Medulla oblongata (tissue), 1 donor: ENCODE results near the gene ZNF385D.
A peak's percentile ranks its signal among the peaks of the same experiment; 100 is the strongest.
"Not testable (repeated sequence)": the region's sequence is repeated elsewhere in the genome, so short reads cannot be mapped to it uniquely, and the experiment has no call there.

ENCODE experiments used
- DNase-seq: peaks from one replicate; pipeline ENCODE4 v3.0.0-alpha.2; 2015; ENCODE audit errors: extremely low spot score

Gene ZNF385D

GRCh38 chr3:21515417-21515816 lies 235.6 kb downstream of the ZNF385D start:
- DNase-seq = no peak

GRCh38 chr3:21509731-21510470 lies 241.1 kb downstream of the ZNF385D start:
- no peak for DNase-seq

GRCh38 chr3:21508246-21508645 lies 242.8 kb downstream of the ZNF385D start:
- DNase-seq = no peak

DNA sequence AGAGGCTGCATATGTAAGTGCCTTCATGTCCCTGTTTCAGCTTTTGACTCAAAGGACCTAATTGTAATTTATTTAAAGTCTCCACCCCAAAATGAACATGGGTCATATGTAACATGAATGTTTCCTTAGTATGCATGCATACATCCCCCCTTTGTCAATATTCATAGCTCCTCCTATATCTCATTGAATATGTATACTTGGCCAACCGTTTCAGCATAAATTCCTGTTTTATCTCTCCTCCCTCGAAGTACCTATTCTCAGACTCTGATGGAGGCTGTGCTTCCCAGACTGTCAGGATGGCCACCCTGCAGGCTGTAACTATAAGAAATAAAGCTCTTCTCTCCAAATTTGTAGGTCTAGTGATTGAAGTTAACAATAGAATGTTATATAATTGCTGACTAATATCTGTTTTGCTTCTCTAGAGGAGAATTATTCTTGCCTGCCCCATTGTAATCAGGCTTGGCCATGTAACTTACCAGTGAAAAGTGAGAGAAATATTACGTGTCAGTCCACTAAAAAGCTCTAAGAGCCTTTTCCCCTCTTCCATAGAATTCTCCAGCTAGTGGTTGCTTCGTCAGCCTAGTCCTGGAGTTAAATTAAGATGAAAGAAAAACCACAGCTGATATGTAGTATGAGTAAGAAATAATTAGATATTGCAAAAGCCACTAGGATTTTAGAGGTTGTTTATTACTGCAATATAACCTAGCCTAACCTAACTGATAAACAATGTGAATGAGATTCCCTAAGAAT lies 245.1 kb downstream of the ZNF385D start:
- no peak for DNase-seq

DNA sequence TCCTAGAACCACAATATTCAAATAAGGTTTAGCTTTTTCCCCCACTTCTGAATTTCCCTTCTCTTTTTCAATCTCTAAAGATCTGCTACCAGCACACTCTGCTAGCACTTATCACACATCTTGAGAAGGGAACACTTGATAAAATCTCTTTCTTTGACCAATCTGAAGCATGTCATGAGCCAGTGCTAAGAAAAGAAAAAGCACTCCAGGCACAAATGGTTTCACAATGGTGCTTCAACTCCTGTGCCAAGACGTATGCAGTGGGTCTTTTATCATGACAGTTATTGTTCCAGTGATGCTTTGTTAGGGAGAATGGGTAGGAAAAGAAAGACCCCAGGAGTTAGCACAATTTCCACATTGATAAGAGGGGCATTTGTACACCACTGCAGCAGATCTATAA lies 248.4 kb downstream of the ZNF385D start:
- no peak for DNase-seq

DNA sequence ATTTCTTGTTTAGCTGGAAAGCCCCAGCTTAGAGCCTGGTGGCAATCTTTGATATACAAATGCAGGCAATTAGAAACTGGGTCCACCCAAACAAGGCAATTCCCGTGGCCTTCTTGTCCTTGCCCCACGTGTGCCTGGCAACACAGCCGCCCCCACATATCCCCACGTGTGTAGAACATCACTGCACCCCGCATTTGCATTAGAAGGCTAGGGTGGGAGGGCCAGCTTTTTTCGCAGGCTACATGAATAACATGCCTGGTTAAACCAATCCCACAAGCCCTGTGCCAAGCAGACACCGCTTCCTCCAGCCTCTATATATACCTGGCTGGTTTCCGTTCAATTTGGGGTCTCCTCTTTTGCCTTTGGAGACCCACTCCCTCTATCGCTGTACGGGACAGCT lies 250.2 kb downstream of the ZNF385D start:
- no peak for DNase-seq

DNA sequence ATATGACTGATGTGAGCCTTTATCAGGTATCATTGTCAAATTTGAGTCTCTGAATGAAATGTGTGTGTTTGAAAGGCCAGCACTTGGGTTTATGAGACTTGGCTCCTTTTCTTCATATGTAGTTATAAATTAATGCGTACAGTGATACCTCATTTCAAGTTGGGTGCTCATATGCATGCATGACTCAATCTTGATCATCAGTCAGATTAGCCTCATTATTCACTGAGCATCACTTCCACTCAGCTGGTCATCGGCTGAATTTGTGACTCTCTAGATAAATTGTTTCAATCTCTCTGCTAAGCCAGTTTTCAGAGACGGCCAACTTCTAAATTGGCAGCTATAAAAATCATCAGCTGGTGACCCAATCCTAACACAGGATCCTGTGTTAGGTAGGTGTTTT lies 260.3 kb downstream of the ZNF385D start:
- not testable (repeated sequence) for DNase-seq

GRCh38 chr3:21487520-21487919 lies 263.5 kb downstream of the ZNF385D start:
- DNase-seq = no peak

- DNase-seq = not testable (repeated sequence)
Observed at GRCh38 chr3:21486024-21486935, 264.7 kb downstream of the ZNF385D start.

DNA sequence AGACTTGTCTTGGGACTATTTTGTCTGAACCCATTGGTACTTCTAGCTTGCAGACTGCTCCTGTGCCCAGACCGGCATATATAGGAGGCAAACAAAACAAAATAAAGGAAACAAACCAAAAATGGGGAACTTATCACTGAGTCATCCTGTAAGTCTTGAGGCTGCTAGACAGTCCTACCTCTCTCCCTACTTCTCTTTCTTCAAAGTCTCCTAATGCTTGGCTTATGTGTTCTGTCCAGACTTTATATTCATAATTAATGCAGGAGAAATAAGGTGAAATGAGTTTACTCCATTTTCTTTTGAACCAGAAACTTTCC lies 266.2 kb downstream of the ZNF385D start:
- peak; percentile 52 for DNase-seq

DNA sequence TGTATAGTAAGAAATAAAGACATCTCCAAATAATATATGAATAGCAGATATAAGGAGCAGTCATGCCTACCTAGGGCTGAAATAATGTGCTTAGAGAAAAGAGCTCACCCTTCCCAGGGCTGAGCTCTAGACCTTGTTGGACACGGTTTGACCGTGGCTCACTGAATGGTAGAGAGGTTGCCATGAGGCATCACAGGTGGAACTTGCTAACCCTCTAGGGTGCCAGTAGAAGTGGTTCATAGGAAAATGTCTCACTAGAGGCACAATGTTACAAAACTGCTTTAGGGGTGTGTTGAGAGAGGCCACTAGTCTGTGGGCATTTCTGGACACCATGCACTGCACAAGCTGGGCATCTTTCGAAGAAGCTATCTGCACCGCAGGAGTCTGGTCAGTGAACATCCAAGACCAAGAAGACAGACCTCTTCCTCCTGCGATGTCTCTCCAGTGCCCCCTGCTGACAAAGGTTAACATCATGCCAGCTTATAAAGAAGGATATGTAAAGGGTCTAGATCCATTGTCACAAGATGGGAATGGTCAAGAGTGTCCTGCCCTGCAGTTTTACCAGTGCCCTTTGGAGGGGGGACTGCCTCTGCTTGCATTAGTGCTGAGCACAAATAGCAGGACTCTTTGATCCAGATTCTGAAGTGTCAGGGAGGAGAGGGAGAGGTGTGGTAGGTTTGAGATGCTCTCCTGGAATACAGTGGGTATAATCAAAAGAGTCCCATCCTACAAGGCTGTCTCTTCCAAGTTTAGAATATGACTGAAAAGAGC lies 266.8 kb downstream of the ZNF385D start:
- DNase-seq = peak; percentile 86

DNA sequence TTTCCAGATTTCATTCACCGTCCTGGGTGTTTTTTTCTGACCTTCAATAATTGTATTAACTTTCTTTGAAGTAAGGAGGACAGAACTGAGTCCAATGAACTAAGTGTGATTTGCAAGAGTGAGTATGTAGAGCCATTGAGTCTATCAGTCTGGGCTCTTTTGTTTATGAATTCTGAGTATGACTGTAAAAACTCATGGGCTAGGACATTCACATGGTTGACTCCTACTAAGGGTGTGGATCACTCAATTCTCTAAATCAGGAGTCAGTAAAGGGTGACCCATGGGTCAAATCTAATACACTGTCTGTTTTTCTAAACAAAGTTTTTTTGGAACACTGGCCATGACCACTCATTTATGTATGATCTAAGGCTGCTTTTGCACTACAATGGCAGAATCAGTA lies 269.0 kb downstream of the ZNF385D start:
- DNase-seq = no peak

GRCh38 chr3:21477541-21478288 lies 273.3 kb downstream of the ZNF385D start:
- DNase-seq = no peak

DNA sequence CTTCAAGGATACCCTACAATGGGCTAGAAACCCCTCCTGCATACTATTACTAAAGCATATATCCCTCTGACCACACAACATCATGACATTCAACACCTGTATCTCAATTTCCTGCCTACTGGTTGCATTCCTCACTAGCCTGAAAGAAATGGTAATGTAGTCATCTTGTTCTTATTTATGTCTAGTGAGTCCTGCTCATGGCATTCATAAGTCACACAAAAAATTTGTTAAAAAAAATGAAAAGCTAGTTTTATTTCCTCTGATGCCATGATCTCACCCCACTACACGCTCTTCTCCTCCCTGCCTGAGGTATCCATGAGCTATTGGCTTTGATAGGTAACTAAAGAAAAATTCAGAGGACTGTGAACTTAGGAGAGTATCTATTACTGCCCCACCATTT lies 284.5 kb downstream of the ZNF385D start:
- DNase-seq = no peak

DNA sequence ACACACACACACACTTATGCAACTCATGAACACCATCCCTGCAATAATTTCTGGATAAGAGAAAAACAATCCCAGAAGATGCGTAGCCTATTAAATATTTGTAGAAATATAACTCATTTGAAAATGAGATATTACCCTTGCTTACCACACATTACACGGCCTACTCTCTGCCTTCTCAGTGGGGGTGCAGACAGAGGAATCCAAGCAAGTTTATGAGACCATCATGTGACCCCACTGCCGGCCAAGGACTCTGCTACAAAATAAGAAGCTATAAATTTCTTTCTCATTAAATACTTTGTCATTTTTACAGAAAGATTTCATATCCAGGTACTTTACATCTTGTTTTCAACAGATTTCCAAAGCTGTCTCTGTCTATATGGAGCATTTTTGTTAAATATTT lies 286.3 kb downstream of the ZNF385D start:
- no peak for DNase-seq

- no peak for DNase-seq
Observed at GRCh38 chr3:21463319-21463718, 287.7 kb downstream of the ZNF385D start.

DNA sequence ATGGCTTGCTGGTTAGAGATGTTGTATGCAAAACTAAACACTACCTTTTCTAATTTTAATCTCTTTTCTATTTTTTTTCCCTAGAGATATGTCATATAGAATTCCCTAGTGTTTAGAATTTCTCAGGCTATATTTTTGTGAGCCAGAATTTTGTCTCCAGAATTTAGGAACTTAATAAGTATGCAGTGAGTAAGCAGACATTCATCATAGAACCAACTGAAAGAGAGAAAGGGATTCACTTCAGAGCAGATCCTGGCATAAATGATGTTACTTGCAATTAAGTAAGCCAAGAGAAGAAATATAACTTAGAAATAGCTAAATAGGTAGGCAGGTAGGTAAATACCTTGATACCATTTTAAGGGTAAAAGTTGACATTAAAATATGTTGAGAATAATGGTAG lies 288.9 kb downstream of the ZNF385D start:
- DNase-seq = no peak

DNA sequence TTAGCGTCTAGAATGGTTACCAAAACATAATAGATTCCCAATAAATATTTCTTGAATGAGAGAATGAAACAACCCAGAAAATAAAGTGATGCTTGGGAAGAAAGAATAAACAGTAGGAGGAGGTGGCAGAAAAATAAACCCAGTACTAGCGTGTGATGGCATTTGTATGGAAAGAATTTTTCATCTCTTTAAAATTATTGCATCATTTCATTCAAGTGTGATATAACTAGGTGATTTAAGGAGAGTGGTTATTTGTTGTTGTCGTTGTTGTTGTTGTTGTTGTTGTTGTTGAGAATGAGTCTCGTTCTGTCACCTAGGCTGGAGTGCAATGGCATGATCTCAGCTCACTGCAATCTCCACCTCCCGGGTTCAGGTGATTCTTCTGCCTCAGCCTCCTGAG lies 293.9 kb downstream of the ZNF385D start:
- DNase-seq = no peak

DNA sequence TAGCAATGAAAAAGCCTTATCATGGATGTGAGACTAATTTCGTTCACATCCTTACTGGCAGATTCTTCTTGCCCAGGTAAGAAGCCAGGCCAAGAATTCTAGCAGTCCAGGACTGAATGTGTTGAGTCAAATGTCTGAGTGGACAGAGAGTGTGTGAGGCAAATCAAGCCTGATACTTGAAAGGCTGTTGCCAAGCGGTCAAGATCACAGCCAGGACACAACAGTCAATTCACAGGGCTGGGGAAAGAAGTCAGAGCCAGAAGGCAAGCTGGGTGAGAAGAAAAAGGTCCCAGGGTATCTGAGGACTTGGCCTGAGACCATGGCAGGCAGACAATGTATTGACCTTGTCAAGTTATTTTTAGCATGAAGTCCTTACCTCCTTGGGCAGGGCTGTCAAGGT lies 301.3 kb downstream of the ZNF385D start:
- DNase-seq = no peak

GRCh38 chr3:21447476-21448151 lies 303.4 kb downstream of the ZNF385D start:
- DNase-seq = no peak
